Measurements from ENCODE around the gene RCOR2. TPM values are rescaled to one million over a fixed set of nuclear protein-coding genes. Genes with fewer than 3 reads are reported as not detected.

Gene RCOR2
- total and polyA plus RNA-seq, 2 of the 13 experiments (the other 11 are each of a cell fraction or from before 2014, with no cell fraction given), result 8.3 to 8.5 TPM

- TF ChIP-seq NFAT5 (CRISPR knock-in tag; IDR thresholded peaks at IDR 0.05) (peak; percentile 28; the same call in 1 of the 2 replicates), ZBTB7A (CRISPR knock-in tag; IDR thresholded peaks at IDR 0.05) (peak; percentile 91), IKZF1 (IDR thresholded peaks at IDR 0.05) (no peak), KAT8 (CRISPR knock-in tag; IDR thresholded peaks at IDR 0.05) (no peak), POLR2G (IDR thresholded peaks at IDR 0.05; ENCODE audit: low read depth, low read length) (no peak), ZNF407 (CRISPR knock-in tag; IDR thresholded peaks at IDR 0.05; ENCODE audit: not compliant biosample characterization) (no peak), ZNF205 (CRISPR knock-in tag; IDR thresholded peaks at IDR 0.05) (0 out of 2 replicates have a peak, but pooled peaks have one; percentile 40), BCL6 (CRISPR knock-in tag; IDR thresholded peaks at IDR 0.05) (no peak)
- TF ChIP-seq, protein P1, sequence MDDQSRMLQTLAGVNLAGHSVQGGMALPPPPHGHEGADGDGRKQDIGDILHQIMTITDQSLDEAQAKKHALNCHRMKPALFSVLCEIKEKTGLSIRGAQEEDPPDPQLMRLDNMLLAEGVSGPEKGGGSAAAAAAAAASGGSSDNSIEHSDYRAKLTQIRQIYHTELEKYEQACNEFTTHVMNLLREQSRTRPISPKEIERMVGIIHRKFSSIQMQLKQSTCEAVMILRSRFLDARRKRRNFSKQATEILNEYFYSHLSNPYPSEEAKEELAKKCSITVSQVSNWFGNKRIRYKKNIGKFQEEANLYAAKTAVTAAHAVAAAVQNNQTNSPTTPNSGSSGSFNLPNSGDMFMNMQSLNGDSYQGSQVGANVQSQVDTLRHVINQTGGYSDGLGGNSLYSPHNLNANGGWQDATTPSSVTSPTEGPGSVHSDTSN (CRISPR knock-in tag; IDR thresholded peaks at IDR 0.05; ENCODE audit: borderline replicate concordance), result no peak
- TF ChIP-seq, protein P2, sequence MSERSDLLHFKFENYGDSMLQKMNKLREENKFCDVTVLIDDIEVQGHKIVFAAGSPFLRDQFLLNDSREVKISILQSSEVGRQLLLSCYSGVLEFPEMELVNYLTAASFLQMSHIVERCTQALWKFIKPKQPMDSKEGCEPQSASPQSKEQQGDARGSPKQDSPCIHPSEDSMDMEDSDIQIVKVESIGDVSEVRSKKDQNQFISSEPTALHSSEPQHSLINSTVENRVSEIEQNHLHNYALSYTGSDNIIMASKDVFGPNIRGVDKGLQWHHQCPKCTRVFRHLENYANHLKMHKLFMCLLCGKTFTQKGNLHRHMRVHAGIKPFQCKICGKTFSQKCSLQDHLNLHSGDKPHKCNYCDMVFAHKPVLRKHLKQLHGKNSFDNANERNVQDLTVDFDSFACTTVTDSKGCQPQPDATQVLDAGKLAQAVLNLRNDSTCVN (CRISPR knock-in tag; IDR thresholded peaks at IDR 0.05; ENCODE audit: borderline replicate concordance), result no peak
- TF ChIP-seq, protein P3, sequence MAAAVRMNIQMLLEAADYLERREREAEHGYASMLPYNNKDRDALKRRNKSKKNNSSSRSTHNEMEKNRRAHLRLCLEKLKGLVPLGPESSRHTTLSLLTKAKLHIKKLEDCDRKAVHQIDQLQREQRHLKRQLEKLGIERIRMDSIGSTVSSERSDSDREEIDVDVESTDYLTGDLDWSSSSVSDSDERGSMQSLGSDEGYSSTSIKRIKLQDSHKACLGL (CRISPR knock-in tag; IDR thresholded peaks at IDR 0.05), result peak; percentile 53
These were observed 765 bp downstream of the RCOR2 start (continued) for GRCh38 chr11:63915961-63916836.

Data from HepG2 (cell line).